Neural progenitor cell (in vitro differentiated cells): ENCODE measurements around the gene RGS12.

Experiments
- EZH2 ChIP-seq: fragments of 200-600 bp; sonication (generic); IDR thresholded peaks from 2 replicates; pipeline ENCODE4 v1.6.1; 2017; ENCODE audit warnings: antibody characterized with exemption, mild to moderate bottlenecking, moderate library complexity
- EZH2phosphoT487 ChIP-seq: fragments of 200-600 bp; sonication (generic); IDR thresholded peaks from 2 replicates; pipeline ENCODE4 v1.6.1; 2017; ENCODE audit warnings: antibody characterized with exemption
- TF ChIP-seq, protein P1 (sequence below): fragments of 200-600 bp; sonication (generic); IDR thresholded peaks from 2 replicates; pipeline ENCODE4 v1.5.1; 2017; ENCODE audit warnings: antibody characterized with exemption, mild to moderate bottlenecking

DNA sequence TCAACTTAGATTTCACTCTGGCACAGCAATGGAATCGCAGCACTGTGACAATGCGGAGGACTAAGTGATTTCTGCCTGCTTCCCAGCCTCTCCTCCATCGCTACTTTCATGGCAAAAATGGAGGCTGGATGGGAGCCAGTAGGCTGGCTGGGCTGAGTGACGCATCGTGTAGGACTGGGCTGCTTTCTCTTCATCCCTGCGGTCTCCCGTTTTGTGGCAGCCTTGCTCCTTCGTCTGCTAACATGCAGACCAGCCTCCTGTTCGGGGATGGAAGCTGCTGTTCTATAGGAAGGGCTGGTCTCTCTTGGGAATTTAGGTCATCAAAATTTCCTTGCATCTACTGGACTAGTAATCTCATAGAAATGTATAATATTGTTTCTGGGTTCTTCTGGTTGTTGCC, 15.8 kb upstream of the RGS12 start:
- TF ChIP-seq, protein P1, sequence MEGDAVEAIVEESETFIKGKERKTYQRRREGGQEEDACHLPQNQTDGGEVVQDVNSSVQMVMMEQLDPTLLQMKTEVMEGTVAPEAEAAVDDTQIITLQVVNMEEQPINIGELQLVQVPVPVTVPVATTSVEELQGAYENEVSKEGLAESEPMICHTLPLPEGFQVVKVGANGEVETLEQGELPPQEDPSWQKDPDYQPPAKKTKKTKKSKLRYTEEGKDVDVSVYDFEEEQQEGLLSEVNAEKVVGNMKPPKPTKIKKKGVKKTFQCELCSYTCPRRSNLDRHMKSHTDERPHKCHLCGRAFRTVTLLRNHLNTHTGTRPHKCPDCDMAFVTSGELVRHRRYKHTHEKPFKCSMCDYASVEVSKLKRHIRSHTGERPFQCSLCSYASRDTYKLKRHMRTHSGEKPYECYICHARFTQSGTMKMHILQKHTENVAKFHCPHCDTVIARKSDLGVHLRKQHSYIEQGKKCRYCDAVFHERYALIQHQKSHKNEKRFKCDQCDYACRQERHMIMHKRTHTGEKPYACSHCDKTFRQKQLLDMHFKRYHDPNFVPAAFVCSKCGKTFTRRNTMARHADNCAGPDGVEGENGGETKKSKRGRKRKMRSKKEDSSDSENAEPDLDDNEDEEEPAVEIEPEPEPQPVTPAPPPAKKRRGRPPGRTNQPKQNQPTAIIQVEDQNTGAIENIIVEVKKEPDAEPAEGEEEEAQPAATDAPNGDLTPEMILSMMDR, result no peak
- TF ChIP-seq EZH2, result no peak
- TF ChIP-seq EZH2phosphoT487, result no peak
